HepG2 (cell line): ENCODE data around the gene CDC42EP4. TPM values are rescaled to one million over a fixed set of nuclear protein-coding genes. Genes with fewer than 3 reads are reported as not detected.

Source experiments
- CC2D1A ChIP-seq: sonication (generic); formaldehyde crosslinking; IDR thresholded peaks from 2 replicates; pipeline ENCODE4 v1.8.1; 2023; ENCODE audit warnings: mild to moderate bottlenecking, missing genetic modification reagents
- CHCHD3 ChIP-seq: sonication (generic); formaldehyde crosslinking; IDR thresholded peaks from 2 replicates; pipeline ENCODE4 v1.8.0; 2022; ENCODE audit warnings: mild to moderate bottlenecking, missing genetic modification reagents, moderate library complexity
- JUNB ChIP-seq: sonication (generic); formaldehyde crosslinking; IDR thresholded peaks from 2 replicates; pipeline ENCODE4 v1.8.0; 2022; ENCODE audit warnings: missing genetic modification reagents, mild to moderate bottlenecking, borderline replicate concordance
- KDM5B ChIP-seq: sonication (generic); formaldehyde crosslinking; IDR thresholded peaks from 2 replicates; pipeline ENCODE4 v1.4.0; 2020; ENCODE audit warnings: missing genetic modification reagents, mild to moderate bottlenecking, borderline replicate concordance
- MED8 ChIP-seq: sonication (generic); formaldehyde crosslinking; IDR thresholded peaks from 2 replicates; pipeline ENCODE4 v1.8.1; 2023; ENCODE audit warnings: mild to moderate bottlenecking, missing genetic modification reagents; ENCODE audit not compliant: insufficient replicate concordance
- MIER2 ChIP-seq: IDR thresholded peaks from 2 replicates; pipeline ENCODE4 v1.6.1; 2016; ENCODE audit warnings: missing biosample characterization, missing genetic modification reagents
- NFRKB ChIP-seq: fragments of 450-650 bp; IDR thresholded peaks from 2 replicates; pipeline ENCODE4 v1.6.1; 2017
- PAWR ChIP-seq: sonication (generic); formaldehyde crosslinking; IDR thresholded peaks from 2 replicates; pipeline ENCODE4 v1.4.0; 2020; ENCODE audit warnings: missing genetic modification reagents, mild to moderate bottlenecking, borderline replicate concordance
- POLR2A ChIP-seq, 2 experiments: IDR thresholded peaks; 2 replicates each; pipeline ENCODE4 v1.6.1; 2011; ENCODE audit warnings: low read depth in 2 of 2, low read length in 2 of 2, mild to moderate bottlenecking in 1 of 2, moderate library complexity in 1 of 2; ENCODE audit not compliant: insufficient read depth in 1 of 2
- SATB2 ChIP-seq: sonication (generic); formaldehyde crosslinking; IDR thresholded peaks from 2 replicates; pipeline ENCODE4 v1.5.0; 2020; ENCODE audit warnings: missing genetic modification reagents
- SNRNP70 ChIP-seq: fragments of 200-400 bp; formaldehyde crosslinking; IDR thresholded peaks from 2 replicates; pipeline ENCODE4 v1.6.1; 2017; ENCODE audit warnings: mild to moderate bottlenecking, low read depth, low read length, moderate library complexity
- SUZ12 ChIP-seq: fragments of 150-350 bp; IDR thresholded peaks from 2 replicates; pipeline ENCODE4 v1.6.1; 2014; ENCODE audit warnings: low read depth, low read length
- ZC3H13 ChIP-seq: sonication (generic); formaldehyde crosslinking; IDR thresholded peaks from 2 replicates; pipeline ENCODE4 v1.8.1; 2023; ENCODE audit warnings: mild to moderate bottlenecking, missing genetic modification reagents, moderate library complexity
- ZNF296 ChIP-seq: sonication (generic); formaldehyde crosslinking; conservative IDR thresholded peaks from 2 replicates; pipeline ENCODE4 v1.5.0; 2020; ENCODE audit warnings: mild to moderate bottlenecking, missing genetic modification reagents
- ZNF496 ChIP-seq: sonication (generic); formaldehyde crosslinking; IDR thresholded peaks from 2 replicates; pipeline ENCODE4 v1.8.1; 2023; ENCODE audit warnings: mild to moderate bottlenecking, moderate library complexity, missing genetic modification reagents; ENCODE audit not compliant: insufficient replicate concordance
- ZSCAN29 ChIP-seq: sonication (generic); formaldehyde crosslinking; conservative IDR thresholded peaks from 2 replicates; pipeline ENCODE4 v1.4.0; 2020; ENCODE audit warnings: mild to moderate bottlenecking, missing genetic modification reagents
- polyA plus RNA-seq, 8 experiments: library from polyadenylated mRNA; depleted of rRNA in 3 of 8; stranded (reverse) in 7 of 8; unstranded in 1 of 8; fragments of >200 nt; fragmentation: Illumina TruSeq in 4 of 8; extraction: Trizol in 4 of 8; gene quantifications; 2 replicates each; pipeline versions ENCODE4 v1.2.1 to v1.2.3, GENCODE V29; 2011 to 2016; ENCODE audit warnings: low read depth in 4 of 8, missing spikeins in 1 of 8, mixed read lengths in 1 of 8; ENCODE audit not compliant: insufficient read depth in 1 of 8
- total RNA-seq, 5 experiments: library from RNA; depleted of rRNA; stranded (reverse); fragments of >200 nt; fragmentation: Illumina TruSeq; extraction: Trizol; gene quantifications; 2 replicates each; pipeline ENCODE4 v1.2.3, GENCODE V29; 2016; ENCODE audit warnings: low read depth in 1 of 5
- TF ChIP-seq, protein P1 (sequence below): sonication (generic); formaldehyde crosslinking; IDR thresholded peaks from 2 replicates; pipeline ENCODE4 v1.4.0; 2020; ENCODE audit warnings: missing genetic modification reagents, borderline replicate concordance
- TF ChIP-seq, protein P2 (sequence below): sonication (generic); formaldehyde crosslinking; IDR thresholded peaks from 2 replicates; pipeline ENCODE4 v1.9.0; 2021; ENCODE audit warnings: missing genetic modification reagents, mild to moderate bottlenecking, borderline replicate concordance
- TF ChIP-seq, protein P3 (sequence below): sonication (generic); formaldehyde crosslinking; IDR thresholded peaks from 2 replicates; pipeline ENCODE4 v1.9.0; 2021; ENCODE audit warnings: mild to moderate bottlenecking, missing genetic modification reagents

The CDC42EP4 gene
- total and polyA plus RNA-seq, 2 of the 13 experiments (the other 11 are each of a cell fraction or from before 2014, with no cell fraction given), result 19.0 to 54.0 TPM

DNA sequence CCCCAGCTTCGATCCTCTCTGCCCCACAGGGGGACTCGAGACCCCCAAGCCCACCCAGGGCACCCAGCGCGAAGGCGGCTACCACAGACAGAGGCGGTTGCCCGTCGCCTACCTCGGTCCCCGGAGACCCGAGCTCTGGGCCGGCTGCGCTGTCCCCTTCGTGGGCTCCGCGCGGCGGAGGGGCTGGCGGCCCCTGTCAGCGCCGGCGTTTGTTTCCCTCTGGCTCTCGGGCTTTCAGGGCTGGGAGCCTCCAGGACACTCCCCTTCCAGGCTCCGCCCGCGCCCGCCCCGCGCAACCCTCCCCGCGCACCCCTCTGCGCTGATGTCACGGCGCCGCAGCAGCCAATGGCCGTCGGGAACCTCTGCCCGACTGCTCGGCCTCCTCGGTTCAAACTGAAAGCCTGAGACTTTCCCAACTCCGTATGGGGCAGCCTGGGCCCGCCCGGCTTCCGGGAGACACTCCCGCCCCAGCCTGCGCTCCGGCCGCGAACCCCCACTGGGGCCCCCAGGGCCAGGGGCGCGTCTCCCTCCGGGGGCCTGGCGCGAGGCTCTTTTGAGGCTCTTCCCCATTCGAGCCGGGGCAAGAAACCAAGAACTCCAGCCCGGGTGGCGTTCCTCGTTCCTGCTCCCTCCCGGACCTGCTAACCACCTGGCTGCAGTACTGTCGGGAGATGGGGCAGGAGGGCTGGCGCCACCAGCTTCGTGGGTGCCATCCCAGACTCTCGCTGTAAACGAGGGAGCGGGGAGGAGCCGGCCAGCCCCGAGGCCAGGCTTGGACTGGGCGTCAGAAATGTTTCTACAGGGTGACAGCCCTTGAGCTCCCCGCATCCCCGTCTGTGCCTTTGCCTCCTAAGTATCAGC lies at the start of gene CDC42EP4 (continued):
- TF ChIP-seq, protein P1, sequence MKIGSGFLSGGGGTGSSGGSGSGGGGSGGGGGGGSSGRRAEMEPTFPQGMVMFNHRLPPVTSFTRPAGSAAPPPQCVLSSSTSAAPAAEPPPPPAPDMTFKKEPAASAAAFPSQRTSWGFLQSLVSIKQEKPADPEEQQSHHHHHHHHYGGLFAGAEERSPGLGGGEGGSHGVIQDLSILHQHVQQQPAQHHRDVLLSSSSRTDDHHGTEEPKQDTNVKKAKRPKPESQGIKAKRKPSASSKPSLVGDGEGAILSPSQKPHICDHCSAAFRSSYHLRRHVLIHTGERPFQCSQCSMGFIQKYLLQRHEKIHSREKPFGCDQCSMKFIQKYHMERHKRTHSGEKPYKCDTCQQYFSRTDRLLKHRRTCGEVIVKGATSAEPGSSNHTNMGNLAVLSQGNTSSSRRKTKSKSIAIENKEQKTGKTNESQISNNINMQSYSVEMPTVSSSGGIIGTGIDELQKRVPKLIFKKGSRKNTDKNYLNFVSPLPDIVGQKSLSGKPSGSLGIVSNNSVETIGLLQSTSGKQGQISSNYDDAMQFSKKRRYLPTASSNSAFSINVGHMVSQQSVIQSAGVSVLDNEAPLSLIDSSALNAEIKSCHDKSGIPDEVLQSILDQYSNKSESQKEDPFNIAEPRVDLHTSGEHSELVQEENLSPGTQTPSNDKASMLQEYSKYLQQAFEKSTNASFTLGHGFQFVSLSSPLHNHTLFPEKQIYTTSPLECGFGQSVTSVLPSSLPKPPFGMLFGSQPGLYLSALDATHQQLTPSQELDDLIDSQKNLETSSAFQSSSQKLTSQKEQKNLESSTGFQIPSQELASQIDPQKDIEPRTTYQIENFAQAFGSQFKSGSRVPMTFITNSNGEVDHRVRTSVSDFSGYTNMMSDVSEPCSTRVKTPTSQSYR (CRISPR knock-in tag), result no peak
- TF ChIP-seq ZNF496 (CRISPR knock-in tag) (no peak), NFRKB (no peak), PAWR (CRISPR knock-in tag) (no peak), ZC3H13 (no peak; the same call in 1 of the 2 replicates), CC2D1A (CRISPR knock-in tag) (no peak), SUZ12 (no peak), JUNB (CRISPR knock-in tag) (no peak), CHCHD3 (CRISPR knock-in tag) (0 out of 2 replicates have a peak, but pooled peaks have one; percentile 83), ZNF296 (CRISPR knock-in tag) (no peak), MIER2 (no peak), SATB2 (CRISPR knock-in tag) (no peak; the same call in 1 of the 2 replicates), POLR2A (IDR thresholded peaks at IDR 0.05; ENCODE audit: insufficient read depth in 1 of 2, low read depth in 2 of 2, low read length in 2 of 2) (peak; percentile 43 to 93), SNRNP70 (no peak), ZSCAN29 (CRISPR knock-in tag) (peak; percentile 12; the same call in 1 of the 2 replicates), MED8 (CRISPR knock-in tag) (peak; percentile 58), KDM5B (no peak; the same call in 1 of the 2 replicates)
- TF ChIP-seq, protein P2, sequence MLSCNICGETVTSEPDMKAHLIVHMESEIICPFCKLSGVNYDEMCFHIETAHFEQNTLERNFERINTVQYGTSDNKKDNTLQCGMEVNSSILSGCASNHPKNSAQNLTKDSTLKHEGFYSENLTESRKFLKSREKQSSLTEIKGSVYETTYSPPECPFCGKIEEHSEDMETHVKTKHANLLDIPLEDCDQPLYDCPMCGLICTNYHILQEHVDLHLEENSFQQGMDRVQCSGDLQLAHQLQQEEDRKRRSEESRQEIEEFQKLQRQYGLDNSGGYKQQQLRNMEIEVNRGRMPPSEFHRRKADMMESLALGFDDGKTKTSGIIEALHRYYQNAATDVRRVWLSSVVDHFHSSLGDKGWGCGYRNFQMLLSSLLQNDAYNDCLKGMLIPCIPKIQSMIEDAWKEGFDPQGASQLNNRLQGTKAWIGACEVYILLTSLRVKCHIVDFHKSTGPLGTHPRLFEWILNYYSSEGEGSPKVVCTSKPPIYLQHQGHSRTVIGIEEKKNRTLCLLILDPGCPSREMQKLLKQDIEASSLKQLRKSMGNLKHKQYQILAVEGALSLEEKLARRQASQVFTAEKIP, result no peak
- TF ChIP-seq, protein P3, sequence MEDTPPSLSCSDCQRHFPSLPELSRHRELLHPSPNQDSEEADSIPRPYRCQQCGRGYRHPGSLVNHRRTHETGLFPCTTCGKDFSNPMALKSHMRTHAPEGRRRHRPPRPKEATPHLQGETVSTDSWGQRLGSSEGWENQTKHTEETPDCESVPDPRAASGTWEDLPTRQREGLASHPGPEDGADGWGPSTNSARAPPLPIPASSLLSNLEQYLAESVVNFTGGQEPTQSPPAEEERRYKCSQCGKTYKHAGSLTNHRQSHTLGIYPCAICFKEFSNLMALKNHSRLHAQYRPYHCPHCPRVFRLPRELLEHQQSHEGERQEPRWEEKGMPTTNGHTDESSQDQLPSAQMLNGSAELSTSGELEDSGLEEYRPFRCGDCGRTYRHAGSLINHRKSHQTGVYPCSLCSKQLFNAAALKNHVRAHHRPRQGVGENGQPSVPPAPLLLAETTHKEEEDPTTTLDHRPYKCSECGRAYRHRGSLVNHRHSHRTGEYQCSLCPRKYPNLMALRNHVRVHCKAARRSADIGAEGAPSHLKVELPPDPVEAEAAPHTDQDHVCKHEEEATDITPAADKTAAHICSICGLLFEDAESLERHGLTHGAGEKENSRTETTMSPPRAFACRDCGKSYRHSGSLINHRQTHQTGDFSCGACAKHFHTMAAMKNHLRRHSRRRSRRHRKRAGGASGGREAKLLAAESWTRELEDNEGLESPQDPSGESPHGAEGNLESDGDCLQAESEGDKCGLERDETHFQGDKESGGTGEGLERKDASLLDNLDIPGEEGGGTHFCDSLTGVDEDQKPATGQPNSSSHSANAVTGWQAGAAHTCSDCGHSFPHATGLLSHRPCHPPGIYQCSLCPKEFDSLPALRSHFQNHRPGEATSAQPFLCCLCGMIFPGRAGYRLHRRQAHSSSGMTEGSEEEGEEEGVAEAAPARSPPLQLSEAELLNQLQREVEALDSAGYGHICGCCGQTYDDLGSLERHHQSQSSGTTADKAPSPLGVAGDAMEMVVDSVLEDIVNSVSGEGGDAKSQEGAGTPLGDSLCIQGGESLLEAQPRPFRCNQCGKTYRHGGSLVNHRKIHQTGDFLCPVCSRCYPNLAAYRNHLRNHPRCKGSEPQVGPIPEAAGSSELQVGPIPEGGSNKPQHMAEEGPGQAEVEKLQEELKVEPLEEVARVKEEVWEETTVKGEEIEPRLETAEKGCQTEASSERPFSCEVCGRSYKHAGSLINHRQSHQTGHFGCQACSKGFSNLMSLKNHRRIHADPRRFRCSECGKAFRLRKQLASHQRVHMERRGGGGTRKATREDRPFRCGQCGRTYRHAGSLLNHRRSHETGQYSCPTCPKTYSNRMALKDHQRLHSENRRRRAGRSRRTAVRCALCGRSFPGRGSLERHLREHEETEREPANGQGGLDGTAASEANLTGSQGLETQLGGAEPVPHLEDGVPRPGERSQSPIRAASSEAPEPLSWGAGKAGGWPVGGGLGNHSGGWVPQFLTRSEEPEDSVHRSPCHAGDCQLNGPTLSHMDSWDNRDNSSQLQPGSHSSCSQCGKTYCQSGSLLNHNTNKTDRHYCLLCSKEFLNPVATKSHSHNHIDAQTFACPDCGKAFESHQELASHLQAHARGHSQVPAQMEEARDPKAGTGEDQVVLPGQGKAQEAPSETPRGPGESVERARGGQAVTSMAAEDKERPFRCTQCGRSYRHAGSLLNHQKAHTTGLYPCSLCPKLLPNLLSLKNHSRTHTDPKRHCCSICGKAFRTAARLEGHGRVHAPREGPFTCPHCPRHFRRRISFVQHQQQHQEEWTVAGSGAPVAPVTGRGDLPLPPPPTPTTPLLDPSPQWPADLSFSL, result no peak; the same call in 1 of the 2 replicates
